Gastroesophageal sphincter (tissue), 3 donors: ENCODE data around the gene MYCL.

ENCODE experiments used
- POLR2A ChIP-seq, 2 donors: fragments of 450-650 bp; IDR thresholded peaks; one replicate each; pipeline ENCODE4 v1.6.1; 2017; ENCODE audit warnings: antibody characterized with exemption in 2 of 2, mild to moderate bottlenecking in 2 of 2, moderate library complexity in 1 of 2
- POLR2AphosphoS5 ChIP-seq: sonication (generic); formaldehyde crosslinking; IDR thresholded peaks from one replicate; pipeline ENCODE4 v1.6.1; 2017; ENCODE audit warnings: antibody characterized with exemption
- TF ChIP-seq, protein P1 (sequence below), 4 experiments: fragments of 200-600 bp in 2 of 4; fragments of 450-650 bp in 2 of 4; sonication (generic) in 1 of 4; IDR thresholded peaks; one replicate each; pipeline ENCODE4 v1.5.1; 2017 to 2019; ENCODE audit warnings: antibody characterized with exemption in 4 of 4, mild to moderate bottlenecking in 2 of 4, moderate library complexity in 2 of 4

DNA sequence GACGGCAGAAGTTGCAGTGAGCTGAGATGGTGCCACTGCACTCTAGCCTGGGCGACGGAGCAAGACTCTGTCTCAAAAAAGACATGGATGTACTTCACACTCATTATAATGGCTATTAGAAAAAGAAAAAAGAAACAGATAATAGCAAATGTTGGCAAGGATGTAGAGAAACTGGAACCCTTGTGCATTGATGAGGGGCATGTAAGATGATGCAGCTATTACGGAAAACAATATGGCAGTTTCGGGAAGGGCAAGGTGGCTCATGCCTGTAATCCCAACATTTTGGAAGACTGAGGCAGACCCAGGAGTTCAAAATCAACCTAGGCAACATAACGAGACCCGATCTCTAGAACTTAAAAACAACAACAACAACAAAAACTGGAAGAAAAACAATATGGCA, 40.7 kb downstream of the MYCL start:
- TF ChIP-seq, protein P1, sequence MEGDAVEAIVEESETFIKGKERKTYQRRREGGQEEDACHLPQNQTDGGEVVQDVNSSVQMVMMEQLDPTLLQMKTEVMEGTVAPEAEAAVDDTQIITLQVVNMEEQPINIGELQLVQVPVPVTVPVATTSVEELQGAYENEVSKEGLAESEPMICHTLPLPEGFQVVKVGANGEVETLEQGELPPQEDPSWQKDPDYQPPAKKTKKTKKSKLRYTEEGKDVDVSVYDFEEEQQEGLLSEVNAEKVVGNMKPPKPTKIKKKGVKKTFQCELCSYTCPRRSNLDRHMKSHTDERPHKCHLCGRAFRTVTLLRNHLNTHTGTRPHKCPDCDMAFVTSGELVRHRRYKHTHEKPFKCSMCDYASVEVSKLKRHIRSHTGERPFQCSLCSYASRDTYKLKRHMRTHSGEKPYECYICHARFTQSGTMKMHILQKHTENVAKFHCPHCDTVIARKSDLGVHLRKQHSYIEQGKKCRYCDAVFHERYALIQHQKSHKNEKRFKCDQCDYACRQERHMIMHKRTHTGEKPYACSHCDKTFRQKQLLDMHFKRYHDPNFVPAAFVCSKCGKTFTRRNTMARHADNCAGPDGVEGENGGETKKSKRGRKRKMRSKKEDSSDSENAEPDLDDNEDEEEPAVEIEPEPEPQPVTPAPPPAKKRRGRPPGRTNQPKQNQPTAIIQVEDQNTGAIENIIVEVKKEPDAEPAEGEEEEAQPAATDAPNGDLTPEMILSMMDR (IDR thresholded peaks at IDR 0.05): no peak
- no peak for TF ChIP-seq POLR2A (IDR thresholded peaks at IDR 0.05)
- no peak for TF ChIP-seq POLR2AphosphoS5
